B cell (primary cell): ENCODE results near the gene KCNJ8. TPM values are rescaled to one million over a fixed set of nuclear protein-coding genes. Genes with fewer than 3 reads are reported as not detected.

Experiments used
- ATAC-seq: fragments of 200-7000 bp; cut with Tn5 transposase; one replicate; pipeline ENCODE4 v1.10.0; 2021; ENCODE audit warnings: low read depth, mild to moderate bottlenecking, moderate number of reproducible peaks, moderate library complexity
- CTCF ChIA-PET: fragments of 350-600 bp; sonication (Branson Sonifier 250); formaldehyde crosslinking; loops from one replicate; lab custom pipeline; 2021; ENCODE audit warnings: antibody characterized with exemption, inconsistent platforms; lab: Charles Lee
- POLR2A ChIA-PET: fragments of 350-600 bp; sonication (Branson Sonifier 250); formaldehyde crosslinking; loops from one replicate; lab custom pipeline; 2021; ENCODE audit warnings: antibody characterized with exemption; lab: Charles Lee
- DNase-seq: peaks from one replicate; pipeline ENCODE4 v3.0.0; 2013
- H2AFZ ChIP-seq: 2 replicates; pipeline ENCODE4 v1.6.1; 2012; ENCODE audit warnings: mild to moderate bottlenecking, low read depth, low read length; ENCODE audit not compliant: insufficient read depth, poor library complexity, severe bottlenecking
- H3K27ac ChIP-seq, 2 donors: 1 replicate in 1 of 2; 2 replicates in 1 of 2; pipeline ENCODE4 v1.5.1; 2012 to 2013; ENCODE audit warnings: low read length in 2 of 2, mild to moderate bottlenecking in 2 of 2, moderate library complexity in 1 of 2
- H3K27me3 ChIP-seq, 4 experiments: fragments of 200-600 bp in 1 of 4; sonication (generic) in 1 of 4; replicated peaks in 1 of 4; 1 replicate in 2 of 4; 2 replicates in 2 of 4; pipeline versions ENCODE4 v1.6.1 to v1.7.0; 2013 to 2016; ENCODE audit warnings: low read length in 3 of 4, mild to moderate bottlenecking in 2 of 4, mixed read lengths in 1 of 4, moderate library complexity in 1 of 4; ENCODE audit not compliant: insufficient read depth in 4 of 4, control insufficient read depth in 3 of 4; ENCODE audit errors: control extremely low read depth in 1 of 4
- H3K36me3 ChIP-seq, 2 experiments: replicated peaks in 1 of 2; 1 replicate in 1 of 2; 2 replicates in 1 of 2; pipeline versions ENCODE4 v1.6.1 to v1.7.1; 2013; ENCODE audit warnings: low read length in 1 of 2; ENCODE audit not compliant: insufficient read depth in 2 of 2, control insufficient read depth in 1 of 2; ENCODE audit errors: control extremely low read depth in 1 of 2, extremely low read depth in 1 of 2
- H3K4me1 ChIP-seq, 2 donors: fragments of 200-600 bp in 1 of 2; sonication (generic) in 1 of 2; 1 replicate in 1 of 2; 2 replicates in 1 of 2; pipeline versions ENCODE4 v1.5.1 to v1.6.1; 2013 to 2017; ENCODE audit warnings: low read length in 2 of 2; ENCODE audit not compliant: control insufficient read depth in 2 of 2, insufficient read depth in 2 of 2
- H3K4me2 ChIP-seq: replicated peaks from 2 replicates; pipeline ENCODE3; 2012; ENCODE audit warnings: mild to moderate bottlenecking, low read depth, low read length; ENCODE audit not compliant: poor library complexity, severe bottlenecking
- H3K4me3 ChIP-seq, 5 experiments: fragments of 200-600 bp in 1 of 5; sonication (generic) in 1 of 5; 1 replicate in 3 of 5; 2 replicates in 2 of 5; pipeline versions ENCODE4 v1.5.1 to v1.7.0; 2011 to 2016; ENCODE audit warnings: low read length in 4 of 5, mild to moderate bottlenecking in 4 of 5, low read depth in 2 of 5, control low read depth in 1 of 5, moderate library complexity in 1 of 5; ENCODE audit not compliant: insufficient read depth in 1 of 5; ENCODE audit errors: control extremely low read depth in 1 of 5, extremely low read depth in 1 of 5
- H3K79me2 ChIP-seq: fragments of 200-600 bp; sonication (generic); one replicate; pipeline ENCODE4 v1.6.0; 2016; ENCODE audit warnings: low read length; ENCODE audit not compliant: control insufficient read depth, insufficient read depth
- H3K9ac ChIP-seq: fragments of 200-600 bp; sonication (generic); 2 replicates; pipeline ENCODE4 v1.6.1; 2017; ENCODE audit warnings: mild to moderate bottlenecking, low read length, moderate library complexity
- H3K9me3 ChIP-seq, 3 donors: one replicate each; pipeline versions ENCODE4 v1.6.1 to v1.7.1; 2013; ENCODE audit warnings: low read length in 2 of 3; ENCODE audit not compliant: control insufficient read depth in 2 of 3, insufficient read depth in 1 of 3; ENCODE audit errors: control extremely low read depth in 1 of 3
- H4K20me1 ChIP-seq: 2 replicates; pipeline ENCODE4 v1.6.0; 2012; ENCODE audit warnings: mild to moderate bottlenecking, low read length; ENCODE audit not compliant: insufficient read depth, control insufficient read depth, poor library complexity, severe bottlenecking
- H3K27ac Mint-ChIP-seq: one replicate; pipeline ENCODE4 v1.8.0; 2021; ENCODE audit warnings: mixed read lengths
- H3K27me3 Mint-ChIP-seq: one replicate; pipeline ENCODE4 v1.8.0; 2021; ENCODE audit warnings: mixed read lengths
- H3K4me1 Mint-ChIP-seq: one replicate; pipeline ENCODE4 v1.8.0; 2021; ENCODE audit warnings: mixed read lengths
- H3K4me3 Mint-ChIP-seq: one replicate; pipeline ENCODE4 v1.8.0; 2021; ENCODE audit warnings: mixed read lengths
- H3K9me3 Mint-ChIP-seq: one replicate; pipeline ENCODE4 v1.8.0; 2022; ENCODE audit warnings: mixed read lengths; ENCODE audit not compliant: insufficient read depth
- EZH2 ChIP-seq: IDR thresholded peaks from 2 replicates; pipeline ENCODE4 v1.6.1; 2012; ENCODE audit warnings: borderline replicate concordance, low read depth, mild to moderate bottlenecking, moderate library complexity, low read length; ENCODE audit not compliant: insufficient read depth, poor library complexity, severe bottlenecking
- WGBS: methylation state at CpG from one replicate; pipeline ENCODE4 v1.1.5; 2013; ENCODE audit warnings: missing lambda C conversion rate; ENCODE audit not compliant: insufficient coverage; 5-methylcytosine and 5-hydroxymethylcytosine counted together
- intact Hi-C: fragments of 100-400 bp; cut with micrococcal nuclease; formaldehyde crosslinking; loops from one replicate; pipeline ENCODE4 v1.10.0; 2022
- polyA plus RNA-seq: library from polyadenylated mRNA; depleted of rRNA; stranded (reverse); fragments of >200 nt; gene quantifications from 2 replicates; pipeline ENCODE4 v1.2.3, GENCODE V29; 2012
- total RNA-seq, 2 donors: library from RNA; stranded (reverse); fragments of 120-200 nt in 1 of 2; gene quantifications; 1 replicate in 1 of 2; 2 replicates in 1 of 2; pipeline versions ENCODE4 v1.2.3 to v1.2.4, GENCODE V29; 2013 to 2022
- TF ChIP-seq, protein P1 (sequence below): fragments of 200-600 bp; IDR thresholded peaks from one replicate; pipeline ENCODE4 v1.8.0; 2022; ENCODE audit warnings: antibody characterized with exemption, mild to moderate bottlenecking

KCNJ8 gene
- total and polyA plus RNA-seq, 2 donors (not counting 1 experiment from before 2014, with no cell fraction given) = not detected

DNA sequence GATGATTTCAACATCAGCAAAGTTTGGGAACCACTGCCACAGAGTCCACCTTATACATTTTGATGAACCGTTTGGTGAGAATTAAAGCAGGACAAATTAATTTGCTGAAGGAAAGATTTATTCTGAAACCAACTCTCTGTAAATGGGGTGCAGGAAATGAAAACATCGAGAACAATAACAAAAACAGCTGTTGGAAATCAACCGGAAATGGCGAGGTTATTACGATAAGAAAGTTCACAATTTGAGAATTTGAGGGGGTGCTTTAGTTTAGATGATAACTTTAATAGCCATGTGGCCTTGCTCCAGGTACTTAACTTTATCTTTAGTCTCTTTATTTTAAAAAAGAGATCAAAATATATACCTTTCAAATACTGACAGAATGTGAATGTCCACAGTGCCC is 56.7 kb downstream of the KCNJ8 start:
- Histone ChIP-seq H3K4me1 (no peaks in the 10 kb centered on the region), H3K27me3 (no peaks in the 10 kb centered on the region), H3K27ac (no peak overlapping the region), H4K20me1 (no peaks in the 10 kb centered on the region), H3K9me3 (no peaks in the 10 kb centered on the region), H3K4me2 (no peak overlapping the region), H3K4me3 (no peak overlapping the region), H3K36me3 (no peaks in the 10 kb centered on the region), H3K79me2 (no peaks in the 10 kb centered on the region), H2AFZ (no peak overlapping the region), H3K9ac (no peak overlapping the region)
- ChIA-PET POLR2A (no interaction called here), CTCF (no interaction called here)
- Mint-ChIP-seq H3K27me3 (peaks cover 7% of the 10 kb centered on the region), H3K9me3 (no peaks in the 10 kb centered on the region), H3K4me1 (no peaks in the 10 kb centered on the region), H3K4me3 (no peak overlapping the region), H3K27ac (no peak overlapping the region)
- no peak for DNase-seq
- TF ChIP-seq, protein P1, sequence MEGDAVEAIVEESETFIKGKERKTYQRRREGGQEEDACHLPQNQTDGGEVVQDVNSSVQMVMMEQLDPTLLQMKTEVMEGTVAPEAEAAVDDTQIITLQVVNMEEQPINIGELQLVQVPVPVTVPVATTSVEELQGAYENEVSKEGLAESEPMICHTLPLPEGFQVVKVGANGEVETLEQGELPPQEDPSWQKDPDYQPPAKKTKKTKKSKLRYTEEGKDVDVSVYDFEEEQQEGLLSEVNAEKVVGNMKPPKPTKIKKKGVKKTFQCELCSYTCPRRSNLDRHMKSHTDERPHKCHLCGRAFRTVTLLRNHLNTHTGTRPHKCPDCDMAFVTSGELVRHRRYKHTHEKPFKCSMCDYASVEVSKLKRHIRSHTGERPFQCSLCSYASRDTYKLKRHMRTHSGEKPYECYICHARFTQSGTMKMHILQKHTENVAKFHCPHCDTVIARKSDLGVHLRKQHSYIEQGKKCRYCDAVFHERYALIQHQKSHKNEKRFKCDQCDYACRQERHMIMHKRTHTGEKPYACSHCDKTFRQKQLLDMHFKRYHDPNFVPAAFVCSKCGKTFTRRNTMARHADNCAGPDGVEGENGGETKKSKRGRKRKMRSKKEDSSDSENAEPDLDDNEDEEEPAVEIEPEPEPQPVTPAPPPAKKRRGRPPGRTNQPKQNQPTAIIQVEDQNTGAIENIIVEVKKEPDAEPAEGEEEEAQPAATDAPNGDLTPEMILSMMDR = no peak
- TF ChIP-seq EZH2 = no peak
- no CpG with 5 or more reads among the region's 5 CpGs for WGBS
- no peak for ATAC-seq
- intact Hi-C loops = no loop called here

DNA sequence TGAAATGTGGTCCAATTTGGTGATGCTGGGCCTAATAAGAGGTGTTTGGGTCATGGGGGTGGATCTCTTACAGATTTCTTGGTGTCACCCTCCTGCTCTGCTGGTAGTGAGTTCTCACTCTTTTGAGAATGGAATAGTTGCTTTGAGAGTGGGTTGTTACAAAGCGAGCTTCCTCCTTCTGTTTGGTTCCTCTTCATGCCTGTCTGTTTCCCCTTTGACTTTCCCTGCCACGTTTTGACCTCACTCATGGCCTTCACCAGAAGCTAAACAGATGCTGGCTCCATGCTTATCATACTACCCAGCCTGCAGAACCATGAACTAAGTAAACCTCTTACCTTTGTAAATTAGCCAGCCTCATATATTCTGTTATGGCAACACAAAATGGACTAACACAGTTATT is 59.1 kb downstream of the KCNJ8 start:
- H3K4me3 Mint-ChIP-seq = no peak overlapping the region
- 25% methylated on average over 2 of the region's 2 CpGs for WGBS
- POLR2A ChIA-PET = no interaction called here

More for the DNA sequence above, 59.1 kb downstream of the KCNJ8 start:
- Histone ChIP-seq H4K20me1 (no peaks in the 10 kb centered on the region), H3K27me3 (peaks cover 0 to 4% (median 0%) of the 10 kb centered on the region in 4 experiments), H3K27ac (no peak overlapping the region), H3K4me2 (no peak overlapping the region), H3K4me1 (no peaks in the 10 kb centered on the region), H3K9me3 (no peaks in the 10 kb centered on the region), H2AFZ (no peak overlapping the region), H3K4me3 (no peak overlapping the region), H3K79me2 (no peaks in the 10 kb centered on the region), H3K36me3 (no peaks in the 10 kb centered on the region), H3K9ac (no peak overlapping the region)
- no peak overlapping the region for H3K27ac Mint-ChIP-seq
- H3K9me3 Mint-ChIP-seq = no peaks in the 10 kb centered on the region
- TF ChIP-seq EZH2 = no peak
- TF ChIP-seq, protein P1 = no peak
- CTCF ChIA-PET = no interaction called here
- ATAC-seq (no peak), DNase-seq (no peak)
- no peaks in the 10 kb centered on the region for H3K4me1 Mint-ChIP-seq
- peaks cover 10% of the 10 kb centered on the region for H3K27me3 Mint-ChIP-seq
- intact Hi-C loops = no loop called here

Other genes with a start within 250 kb of the KCNJ8 start
- 0.39 TPM in 1 of 2 replicates, not detected in the other for gene SPX, start 248.4 kb downstream of the KCNJ8 start, total RNA-seq
- gene SPX, start 248.4 kb downstream of the KCNJ8 start, polyA plus RNA-seq = 0.04 and 0.13 TPM in 2 replicates
- gene GYS2, start 169.9 kb downstream of the KCNJ8 start, total RNA-seq = 0.10 TPM in 1 of 2 replicates, not detected in the other
- not detected in 2 replicates for gene GYS2, start 169.9 kb downstream of the KCNJ8 start, polyA plus RNA-seq
- 161 and 163 TPM in 2 replicates for gene LDHB, start 116.9 kb downstream of the KCNJ8 start, total RNA-seq
- 63.2 and 71.9 TPM in 2 replicates for gene LDHB, start 116.9 kb downstream of the KCNJ8 start, polyA plus RNA-seq
- gene ABCC9, start 166.7 kb upstream of the KCNJ8 start, total RNA-seq = not detected in 2 replicates
- gene ABCC9, start 166.7 kb upstream of the KCNJ8 start, polyA plus RNA-seq = not detected in 2 replicates